GM19023 (cell line): Measurements from ENCODE around the gene FZD10.

Experiments used
- ATAC-seq: cut with Tn5 transposase; IDR thresholded peaks from one replicate; pipeline ENCODE4 v1.9.1; 2021; ENCODE audit warnings: mild to moderate bottlenecking, moderate library complexity; ENCODE audit not compliant: unreplicated experiment

Gene FZD10

DNA sequence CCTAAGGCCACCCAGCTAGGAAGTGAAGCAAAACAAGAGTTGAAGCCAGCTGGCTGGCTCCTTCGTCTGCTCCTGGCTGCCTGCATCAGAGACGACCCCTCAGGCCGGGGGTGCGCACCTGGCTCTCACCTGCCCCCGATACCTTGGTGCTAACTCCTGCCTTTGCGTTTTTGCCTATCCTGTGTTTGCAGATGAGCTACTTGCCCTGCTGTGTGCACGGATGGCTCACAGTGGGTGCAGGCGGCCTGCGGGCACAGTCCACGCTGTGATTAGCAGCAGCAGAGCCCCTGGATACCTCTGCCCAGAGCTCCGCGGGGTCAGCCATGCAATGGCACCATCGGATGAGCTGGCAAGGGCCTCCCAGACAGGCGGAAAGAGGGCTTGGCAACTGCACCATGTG lies 31.2 kb upstream of the FZD10 start:
- no peak for ATAC-seq

DNA sequence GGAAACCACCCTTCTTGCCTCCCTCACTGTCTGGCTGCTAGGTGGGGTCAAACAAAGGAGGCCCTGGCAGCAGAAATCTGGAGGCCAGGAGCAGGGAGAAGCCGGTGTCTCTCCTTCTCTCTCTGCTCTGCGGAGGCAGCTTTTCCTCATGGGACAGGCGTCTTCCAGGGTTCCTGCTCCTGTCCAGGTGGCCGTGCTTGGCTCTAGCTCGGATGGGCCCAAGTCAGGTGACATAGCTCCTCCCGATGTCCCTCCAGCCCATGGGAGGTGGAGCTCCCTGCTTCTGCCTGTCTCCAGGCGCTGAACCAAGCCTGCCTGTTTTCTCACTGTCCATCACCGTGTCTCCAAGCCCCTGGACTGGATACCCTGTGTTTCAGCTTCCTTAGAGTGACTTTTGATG lies 30.5 kb upstream of the FZD10 start:
- ATAC-seq: no peak

GRCh38 chr12:130132831-130133511 lies 29.3 kb upstream of the FZD10 start:
- no peak for ATAC-seq

DNA sequence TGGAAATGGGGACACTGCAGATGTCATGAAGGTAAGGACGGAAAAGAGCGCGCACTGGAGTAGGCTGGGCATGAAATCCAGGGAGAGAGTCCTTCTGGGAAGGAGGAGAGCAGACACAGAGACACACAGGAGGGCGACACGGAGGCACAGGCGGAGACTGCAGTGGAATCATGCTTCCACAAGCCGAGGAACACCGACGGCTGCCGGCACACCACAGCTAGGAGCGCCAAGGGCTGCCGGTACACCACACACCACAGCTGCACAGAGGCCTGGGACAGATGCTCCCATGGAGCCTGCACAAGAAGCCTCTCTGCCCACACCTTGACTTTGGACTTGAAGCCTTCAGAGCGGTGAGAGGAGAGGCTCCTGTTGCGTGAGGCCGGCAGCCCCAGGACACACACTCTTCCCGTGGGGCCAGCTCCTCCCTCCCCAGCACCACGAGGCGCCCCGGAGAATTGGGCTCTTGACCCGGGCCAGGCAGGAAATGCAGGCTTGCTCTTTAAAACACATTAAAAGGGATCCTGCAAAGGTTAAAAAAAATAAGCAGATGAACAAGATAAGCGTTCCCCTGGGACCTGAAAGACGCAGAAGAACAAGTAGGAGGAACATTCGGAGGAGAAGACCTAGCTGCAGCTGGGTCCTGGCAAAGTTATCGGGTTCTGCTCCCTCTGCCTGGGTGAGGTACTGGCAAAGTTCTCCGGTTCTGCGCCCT lies 28.3 kb upstream of the FZD10 start:
- no peak for ATAC-seq

DNA sequence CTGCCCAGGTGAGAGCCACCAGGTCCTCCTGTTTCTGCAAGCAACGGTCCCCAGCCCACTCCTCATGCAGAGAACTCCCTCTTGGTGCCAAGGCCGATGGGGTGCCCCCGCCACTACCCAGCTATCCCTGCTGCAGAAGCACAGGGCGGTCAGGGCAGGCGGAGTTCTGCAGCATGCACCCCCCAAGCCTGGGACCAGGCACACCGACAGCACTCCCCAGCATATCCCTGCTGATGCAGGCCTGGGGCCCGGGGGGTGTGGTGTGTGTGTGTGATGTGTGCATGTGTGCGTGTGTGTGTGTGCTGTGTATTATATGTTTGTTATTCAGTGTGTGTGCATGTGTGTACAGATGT lies 27.7 kb upstream of the FZD10 start:
- no peak for ATAC-seq

DNA sequence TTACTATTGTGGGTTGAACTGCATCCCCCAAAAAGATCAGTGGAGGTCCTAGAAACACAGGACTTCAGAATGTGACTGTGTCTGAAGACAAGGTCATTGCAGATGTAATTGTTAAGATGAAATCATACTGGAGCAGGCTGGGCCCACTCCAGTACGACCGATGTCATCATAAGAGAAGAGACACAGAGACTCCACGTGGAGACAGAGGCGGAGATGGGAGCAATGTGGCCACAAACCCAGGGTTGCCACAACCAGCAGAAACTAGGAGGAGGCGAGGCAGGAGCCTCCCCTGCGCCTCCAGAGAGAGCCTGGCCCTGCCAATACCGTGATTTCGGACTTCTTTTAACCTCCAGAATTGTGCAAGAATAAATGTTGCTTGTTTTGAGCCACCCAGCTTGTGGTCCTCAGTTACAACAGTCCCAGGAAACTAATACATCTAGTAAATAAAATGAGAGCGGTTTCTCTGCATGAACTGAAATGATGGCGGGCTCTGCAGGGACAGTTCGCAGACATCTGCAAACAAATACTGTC lies 25.7 kb upstream of the FZD10 start:
- no peak for ATAC-seq

GRCh38 chr12:130137040-130138018 lies 24.9 kb upstream of the FZD10 start:
- ATAC-seq: no peak

- ATAC-seq: no peak
Measured at GRCh38 chr12:130138478-130138877, 23.8 kb upstream of the FZD10 start.

- ATAC-seq: no peak
Measured at GRCh38 chr12:130139567-130140421, 22.5 kb upstream of the FZD10 start.

DNA sequence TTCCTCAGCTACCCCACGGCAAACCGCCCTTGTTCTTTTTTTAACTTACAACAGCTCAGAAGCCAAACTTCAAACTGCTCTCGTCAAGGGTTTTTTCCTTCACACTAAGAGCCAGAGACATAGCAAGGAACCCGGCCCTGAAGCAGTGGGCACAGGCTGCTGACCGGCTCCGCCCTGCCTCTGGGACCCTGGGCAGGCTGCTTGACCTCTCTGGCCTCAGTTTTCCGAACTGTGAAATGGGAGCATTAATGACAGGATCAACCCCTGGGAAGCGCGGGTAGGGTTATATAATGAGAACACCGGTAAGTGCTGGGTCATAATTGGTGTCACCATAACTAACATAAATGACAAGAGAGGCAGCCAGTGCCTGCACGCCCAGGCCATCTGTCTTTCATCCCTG lies 21.2 kb upstream of the FZD10 start:
- ATAC-seq: no peak

DNA sequence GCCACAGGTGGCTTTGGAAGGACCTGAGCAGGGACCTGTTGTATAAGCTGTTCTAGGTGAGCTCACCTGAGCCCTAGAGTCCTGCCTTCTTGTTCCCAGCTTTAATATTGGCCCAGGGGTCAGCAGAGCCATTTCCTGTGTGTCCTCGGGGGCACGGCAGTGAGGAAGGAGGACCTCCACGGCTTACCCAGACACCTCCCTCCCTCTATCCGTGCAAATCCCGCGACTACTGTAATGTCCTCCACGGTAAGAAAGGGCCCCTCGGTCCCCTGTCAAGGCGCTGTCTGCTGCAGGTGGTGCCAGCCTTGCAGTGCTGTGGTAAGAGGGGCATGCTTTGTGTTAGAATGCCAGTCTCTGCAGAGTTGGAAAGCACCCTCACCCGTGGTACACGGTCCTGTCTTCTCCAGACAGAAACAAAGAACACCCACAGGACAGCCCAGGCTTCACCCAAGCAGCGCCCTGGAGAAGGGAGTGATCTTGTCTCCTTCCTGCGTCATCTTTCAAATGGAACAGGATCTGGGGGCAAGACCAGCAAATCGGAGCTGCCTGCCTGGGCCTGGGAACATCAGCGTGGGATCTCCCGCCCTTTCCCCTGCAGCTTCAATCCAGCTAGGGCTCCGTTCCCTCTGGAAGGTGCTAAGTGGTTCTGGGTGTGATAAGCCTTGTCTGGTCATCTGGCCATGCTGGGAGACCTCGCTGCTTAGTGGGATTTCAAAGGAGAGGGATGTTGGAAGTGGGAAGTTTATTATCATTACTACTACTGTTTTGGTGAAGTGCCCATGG lies 20.2 kb upstream of the FZD10 start:
- ATAC-seq: no peak

DNA sequence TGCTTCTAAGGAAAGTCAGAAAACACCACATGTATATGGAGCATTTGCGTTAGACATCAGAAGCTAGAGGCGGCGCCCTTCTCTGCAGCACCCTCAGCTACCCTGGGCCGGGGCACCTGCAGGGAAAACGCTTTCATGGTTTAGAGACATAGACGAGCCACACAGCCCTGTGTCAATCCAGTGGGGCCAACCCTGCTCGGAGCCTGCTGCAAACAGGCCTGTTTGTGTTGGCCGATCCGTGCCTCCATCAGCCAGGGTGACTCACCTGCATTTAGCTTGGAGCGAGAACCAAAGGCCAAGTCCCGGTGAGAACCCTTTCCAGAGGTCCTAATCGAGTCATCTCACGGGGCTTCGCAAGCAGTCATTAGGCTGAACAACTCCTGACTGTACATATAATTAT lies 19.5 kb upstream of the FZD10 start:
- ATAC-seq: no peak

DNA sequence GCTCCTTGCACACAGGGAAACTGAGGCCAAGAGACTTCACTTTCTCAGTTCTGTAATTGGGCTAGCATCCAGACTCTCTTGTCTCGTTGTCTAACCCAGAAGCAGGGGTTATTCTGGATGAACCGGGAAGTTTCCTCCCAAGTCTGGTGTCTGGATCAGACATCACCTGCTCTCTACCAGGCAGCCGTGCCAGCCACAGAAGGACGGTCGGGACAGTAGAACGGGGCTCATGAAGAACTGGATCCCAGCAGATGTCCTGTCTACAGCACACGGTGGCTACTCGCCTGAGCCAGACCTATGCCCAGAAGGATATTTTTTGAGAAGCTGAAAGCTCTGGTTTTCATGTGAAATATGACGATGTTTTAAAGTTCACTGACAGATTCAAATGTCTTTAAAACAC lies 19.1 kb upstream of the FZD10 start:
- no peak for ATAC-seq

GRCh38 chr12:130144256-130144655 lies 18.0 kb upstream of the FZD10 start:
- ATAC-seq: no peak

GRCh38 chr12:130145731-130146130 lies 16.5 kb upstream of the FZD10 start:
- ATAC-seq: no peak

- ATAC-seq: no peak
Measured at GRCh38 chr12:130146176-130146931, 15.9 kb upstream of the FZD10 start.

- ATAC-seq: no peak
Measured at GRCh38 chr12:130147875-130148596, 14.2 kb upstream of the FZD10 start.

DNA sequence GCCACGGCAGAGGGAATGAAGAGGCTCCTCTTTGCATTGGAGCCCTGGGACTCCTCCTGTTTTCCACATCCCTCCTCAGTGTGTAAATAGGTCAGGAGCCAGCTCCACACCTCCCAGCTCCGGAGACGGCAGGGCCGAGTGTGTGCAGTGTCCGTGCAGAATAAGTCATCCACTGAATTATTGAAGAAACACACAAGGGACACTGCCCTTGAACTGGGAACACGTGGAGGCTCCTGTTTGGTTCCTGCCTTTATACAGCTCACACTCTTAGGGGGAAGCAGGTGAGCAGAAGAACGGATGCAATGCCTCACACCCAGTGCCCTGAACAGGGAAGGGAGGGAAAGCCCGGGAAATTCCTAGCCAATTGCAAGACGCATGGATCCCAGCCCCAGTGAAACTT lies 10.4 kb upstream of the FZD10 start:
- no peak for ATAC-seq
